ENCODE results near the gene CDH13. TPM values are rescaled to one million over a fixed set of nuclear protein-coding genes. Genes with fewer than 3 reads are reported as not detected.

Gene CDH13
- total and polyA plus RNA-seq, 9 of the 15 experiments (the other 6 are each of a cell fraction or from before 2014, with no cell fraction given) = 0.03 TPM; not detected in 8

- no TSS peak for BruUV-seq (replicated peaks)
- no peak overlapping the region for H3K27ac ChIP-seq (ENCODE audit: extremely low read depth, low read depth, low read length)
- ATAC-seq = no peak
- peaks cover 4% of the 10 kb centered on the region for H3K9me3 ChIP-seq (replicated peaks; ENCODE audit: control insufficient read depth, insufficient read depth, low read depth, low read length)
- H2AFZ ChIP-seq (ENCODE audit: low read depth, low read length) = no peak overlapping the region
- DNase-seq (ENCODE audit: extremely low read depth in 1 of 4, low spot score in 3 of 4) = no peak
- H3K9me1 ChIP-seq (ENCODE audit: control insufficient read depth, insufficient read depth, low read length) = no peaks in the 10 kb centered on the region
- in situ Hi-C loops (cut with MboI) = no loop called here
- H3K9ac ChIP-seq (ENCODE audit: insufficient read depth in 1 of 2, low read depth in 2 of 2, low read length in 2 of 2) = no peak overlapping the region
- FAIRE-seq = no peak
- H3K27me3 ChIP-seq (ENCODE audit: control insufficient read depth in 2 of 2, insufficient read depth in 2 of 2, low read length in 2 of 2) = no peaks in the 10 kb centered on the region
- no peak overlapping the region for H3K4me2 ChIP-seq (ENCODE audit: insufficient read depth, low read length)
- ChIA-PET CTCF (ENCODE audit: low intra/inter-chr PET ratio) (no interaction called here), POLR2A (interaction anchor here (0.9 kb wide), 1 partner anchor 104 kb away, joined by 3 read pairs; no protein-coding TSS in a partner anchor)
- intact Hi-C loops (cut with micrococcal nuclease) = no loop called here
- no peak for TF ChIP-seq MGA (IDR thresholded peaks at IDR 0.05)
- H3K79me2 ChIP-seq (ENCODE audit: control insufficient read depth, insufficient read depth, low read length) = no peaks in the 10 kb centered on the region
- no peak overlapping the region for H3K4me3 ChIP-seq
- no peaks in the 10 kb centered on the region for H3K36me3 ChIP-seq (ENCODE audit: control insufficient read depth, insufficient read depth, low read length)
- no peaks in the 10 kb centered on the region for H3K4me1 ChIP-seq (replicated peaks in 1 of 2; ENCODE audit: control insufficient read depth in 2 of 2, insufficient read depth in 2 of 2, low read length in 2 of 2)
- under 1% methylated on average over 8 of the region's 8 CpGs for WGBS (ENCODE audit: insufficient coverage, low coverage, missing lambda C conversion rate)
- no peaks in the 10 kb centered on the region for H4K20me1 ChIP-seq (replicated peaks; ENCODE audit: control insufficient read depth, insufficient read depth, low read length)
Measured at GRCh38 chr16:83248735-83249463, 622.1 kb downstream of the CDH13 start.

All from K562 (cell line).